GM12801 (cell line): Measurements from ENCODE around the gene LCK.

ENCODE experiments used
- TF ChIP-seq, protein P1 (sequence below): IDR thresholded peaks from one replicate; pipeline ENCODE4 v1.5.1; 2011; ENCODE audit warnings: control low read depth; ENCODE audit not compliant: insufficient read length; ENCODE audit errors: extremely low read depth

LCK gene

GRCh38 chr1:32286763-32287162 lies 35.7 kb downstream of the LCK start:
- TF ChIP-seq, protein P1, sequence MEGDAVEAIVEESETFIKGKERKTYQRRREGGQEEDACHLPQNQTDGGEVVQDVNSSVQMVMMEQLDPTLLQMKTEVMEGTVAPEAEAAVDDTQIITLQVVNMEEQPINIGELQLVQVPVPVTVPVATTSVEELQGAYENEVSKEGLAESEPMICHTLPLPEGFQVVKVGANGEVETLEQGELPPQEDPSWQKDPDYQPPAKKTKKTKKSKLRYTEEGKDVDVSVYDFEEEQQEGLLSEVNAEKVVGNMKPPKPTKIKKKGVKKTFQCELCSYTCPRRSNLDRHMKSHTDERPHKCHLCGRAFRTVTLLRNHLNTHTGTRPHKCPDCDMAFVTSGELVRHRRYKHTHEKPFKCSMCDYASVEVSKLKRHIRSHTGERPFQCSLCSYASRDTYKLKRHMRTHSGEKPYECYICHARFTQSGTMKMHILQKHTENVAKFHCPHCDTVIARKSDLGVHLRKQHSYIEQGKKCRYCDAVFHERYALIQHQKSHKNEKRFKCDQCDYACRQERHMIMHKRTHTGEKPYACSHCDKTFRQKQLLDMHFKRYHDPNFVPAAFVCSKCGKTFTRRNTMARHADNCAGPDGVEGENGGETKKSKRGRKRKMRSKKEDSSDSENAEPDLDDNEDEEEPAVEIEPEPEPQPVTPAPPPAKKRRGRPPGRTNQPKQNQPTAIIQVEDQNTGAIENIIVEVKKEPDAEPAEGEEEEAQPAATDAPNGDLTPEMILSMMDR = no peak

DNA sequence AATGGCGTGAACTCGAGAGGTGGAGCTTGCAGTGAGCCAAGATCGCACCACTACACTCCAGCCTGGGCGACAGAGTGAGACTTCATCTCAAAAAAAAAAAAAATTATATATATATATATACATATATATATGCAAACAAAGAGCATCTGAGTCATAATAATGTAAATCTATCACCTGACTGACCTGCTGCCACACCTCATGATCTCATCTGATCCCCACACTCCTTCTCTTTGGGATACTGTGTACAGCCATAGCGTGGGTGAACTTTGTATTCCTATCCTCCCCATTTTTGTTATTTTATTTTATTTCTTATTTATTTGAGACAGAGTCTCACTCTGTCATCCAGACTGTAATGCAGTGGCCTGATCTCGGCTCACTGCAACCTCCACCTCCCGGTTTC lies 38.2 kb downstream of the LCK start:
- TF ChIP-seq, protein P1 = no peak

- TF ChIP-seq, protein P1 = no peak
Observed at GRCh38 chr1:32291145-32291707, 40.2 kb downstream of the LCK start.

DNA sequence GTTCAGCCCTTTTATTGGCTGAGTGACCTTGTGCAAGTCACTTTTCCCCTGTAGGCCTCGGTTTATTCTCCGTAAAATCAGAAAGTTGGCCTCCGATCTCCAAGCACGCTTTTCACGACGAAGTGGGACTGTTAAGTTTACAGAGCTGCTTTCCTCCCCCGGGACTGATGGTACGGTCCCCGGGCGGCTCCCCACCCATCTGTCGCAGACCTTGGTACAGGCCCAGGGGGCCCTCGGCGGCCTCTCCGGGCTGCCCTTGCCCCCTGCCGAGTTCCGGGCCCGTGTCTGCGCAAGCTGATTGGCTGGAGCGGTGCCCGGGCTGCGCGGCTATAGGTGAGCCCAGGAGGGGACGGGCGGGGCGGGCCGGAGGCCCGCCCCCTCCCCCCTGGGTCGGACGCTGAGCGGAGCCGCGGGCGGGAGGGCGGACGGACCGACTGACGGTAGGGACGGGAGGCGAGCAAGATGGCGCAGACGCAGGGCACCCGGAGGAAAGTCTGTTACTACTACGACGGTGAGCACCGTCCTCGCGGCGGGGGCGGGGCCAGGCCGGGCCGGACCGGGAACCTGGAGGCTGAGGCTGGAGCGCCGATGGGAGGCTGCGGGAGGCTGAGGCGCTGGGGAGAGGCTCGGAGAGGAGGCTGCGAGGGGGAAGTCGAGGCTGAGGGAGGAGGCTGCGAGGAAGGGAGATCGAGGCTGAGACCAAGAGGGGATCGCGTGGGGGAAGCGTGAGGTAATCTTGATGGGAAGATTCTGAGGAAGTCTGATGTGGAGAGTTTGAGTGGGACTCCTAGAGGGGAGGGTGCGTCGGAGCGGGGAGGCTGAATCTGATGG lies 40.9 kb downstream of the LCK start, which contains the start of gene HDAC1:
Gene HDAC1 (plus strand): TSS at position 376 of the 831 bp plus-strand sequence. CDS start 87 bp downstream, at position 463.
- TF ChIP-seq, protein P1 = no peak

GRCh38 chr1:32299327-32299726 lies 48.3 kb downstream of the LCK start:
- TF ChIP-seq, protein P1 = no peak

DNA sequence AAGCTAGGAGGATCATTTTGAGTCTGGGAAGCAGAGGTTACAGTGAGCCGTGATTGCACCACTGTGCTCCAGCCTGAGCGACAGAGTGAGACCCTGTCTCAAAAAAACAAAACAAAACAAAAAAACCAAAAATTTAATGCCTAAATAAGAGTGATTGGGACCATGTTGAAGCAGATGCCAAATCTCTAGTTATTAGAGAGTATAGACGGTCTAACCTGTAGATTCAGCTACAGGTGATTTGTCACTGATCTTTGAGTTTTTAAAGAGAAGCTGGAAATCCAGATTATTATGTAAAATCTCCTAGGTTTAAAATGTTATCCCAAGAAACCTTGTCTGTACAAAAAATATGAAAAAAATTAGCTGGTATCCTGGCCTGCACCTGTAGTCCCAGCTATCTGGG lies 52.3 kb downstream of the LCK start:
- TF ChIP-seq, protein P1 = no peak

- TF ChIP-seq, protein P1 = no peak
Observed at GRCh38 chr1:32303997-32304622, 53.0 kb downstream of the LCK start.
